HTERT RPE-1 (cell line): Measurements from ENCODE around the gene EDNRA.

ENCODE experiments used
- in situ Hi-C: fragments of 300-500 bp; cut with MboI; formaldehyde crosslinking; loops from 4 replicates; pipeline ENCODE4 v1.14.3; 2020; ENCODE audit warnings: low sequenced_read_pairs

The EDNRA gene

DNA sequence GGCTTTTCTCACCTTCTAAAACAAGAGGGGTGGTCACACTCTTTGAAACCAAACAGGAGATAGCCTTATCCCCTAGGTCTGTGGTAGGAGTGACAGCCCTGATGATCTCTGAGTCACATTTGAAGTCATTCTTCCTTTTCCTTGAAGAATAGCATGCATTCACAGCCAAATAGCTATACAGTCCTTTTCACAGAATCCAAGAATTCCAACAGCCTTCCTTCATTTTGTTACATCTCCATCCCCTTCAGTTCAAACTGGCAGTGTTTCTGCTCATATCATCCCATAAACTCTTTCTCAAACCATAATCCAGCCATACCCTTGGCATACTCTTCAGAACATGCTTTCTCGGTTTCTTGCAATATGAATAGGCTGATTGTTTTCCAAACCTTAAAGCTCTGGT lies 103.0 kb downstream of the EDNRA start:
- in situ Hi-C loops: no loop called here

DNA sequence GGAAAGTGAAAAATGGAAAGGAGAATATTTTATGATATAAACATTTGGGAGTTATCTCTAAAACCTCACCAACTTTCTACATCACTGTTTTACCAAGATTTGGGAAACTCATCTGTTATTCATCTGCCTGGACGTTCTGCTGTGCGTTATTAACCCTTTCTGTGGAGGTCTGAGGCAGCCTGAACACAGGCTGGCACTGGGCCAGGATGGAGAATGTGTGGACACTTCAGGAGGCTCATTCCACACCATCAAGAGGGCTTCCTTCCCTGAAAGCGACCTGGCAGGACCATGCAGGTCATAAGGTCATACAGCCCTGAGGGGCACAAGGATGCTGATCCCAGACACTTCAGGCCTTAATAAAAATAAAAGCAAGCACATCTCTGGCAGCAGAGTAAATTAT lies 105.1 kb downstream of the EDNRA start:
- in situ Hi-C loops: no loop called here

DNA sequence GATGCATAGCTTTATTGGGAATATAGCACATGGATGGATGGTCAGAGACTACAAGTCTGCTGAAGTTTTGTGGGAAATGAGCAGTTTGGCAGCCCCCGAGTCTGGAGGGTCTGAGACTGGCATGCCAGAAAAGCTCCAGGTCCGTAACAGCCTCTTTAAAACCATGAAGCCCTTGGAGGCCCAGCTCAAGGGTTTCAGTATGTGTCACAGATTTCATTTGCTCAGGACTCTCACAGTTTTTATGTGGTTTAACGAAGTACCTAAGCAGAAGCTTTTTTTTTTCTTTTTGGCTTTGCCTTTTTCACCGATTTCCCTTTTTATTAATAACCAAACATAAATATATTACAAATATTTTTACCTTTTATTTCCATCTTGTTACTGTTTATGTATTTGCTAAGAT lies 105.7 kb downstream of the EDNRA start:
- in situ Hi-C loops: no loop called here

DNA sequence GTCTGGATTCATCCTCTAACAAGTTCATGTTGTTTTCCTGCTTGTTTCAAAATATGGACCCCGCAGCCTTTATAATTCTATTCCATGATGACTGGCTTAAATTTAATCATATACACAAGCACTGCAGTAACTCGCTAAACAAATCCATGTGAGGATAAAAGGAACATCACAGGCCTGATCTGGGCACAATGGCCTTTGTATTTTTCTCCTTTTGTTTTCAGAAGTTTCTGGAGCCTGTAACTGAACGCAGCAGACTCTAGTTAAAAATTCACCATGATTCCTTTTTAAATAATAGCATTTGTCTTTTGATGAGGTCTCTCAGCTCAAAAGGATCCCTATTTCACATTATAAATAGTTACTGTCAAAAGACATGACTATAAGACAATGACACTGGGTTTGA lies 106.1 kb downstream of the EDNRA start:
- in situ Hi-C loops: no loop called here

DNA sequence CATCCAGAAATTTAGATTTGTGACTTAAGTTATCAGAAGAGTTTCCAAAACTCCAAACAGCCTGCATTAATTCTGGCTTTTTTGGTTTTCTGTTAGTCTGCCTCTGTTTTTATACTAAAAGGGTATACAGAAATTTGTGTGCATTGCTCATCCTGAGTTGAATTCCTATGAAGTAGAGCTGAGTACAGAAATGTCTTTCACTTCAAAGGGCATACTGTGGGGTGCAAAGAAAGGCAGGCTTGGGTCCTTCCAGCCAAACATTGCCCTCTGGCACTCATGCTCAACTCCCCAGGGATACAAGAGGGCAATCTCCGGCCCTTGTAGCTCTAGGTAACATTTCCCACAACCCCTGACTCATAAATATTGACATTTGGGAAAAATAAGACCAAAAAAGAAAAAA lies 108.7 kb downstream of the EDNRA start:
- in situ Hi-C loops: no loop called here

DNA sequence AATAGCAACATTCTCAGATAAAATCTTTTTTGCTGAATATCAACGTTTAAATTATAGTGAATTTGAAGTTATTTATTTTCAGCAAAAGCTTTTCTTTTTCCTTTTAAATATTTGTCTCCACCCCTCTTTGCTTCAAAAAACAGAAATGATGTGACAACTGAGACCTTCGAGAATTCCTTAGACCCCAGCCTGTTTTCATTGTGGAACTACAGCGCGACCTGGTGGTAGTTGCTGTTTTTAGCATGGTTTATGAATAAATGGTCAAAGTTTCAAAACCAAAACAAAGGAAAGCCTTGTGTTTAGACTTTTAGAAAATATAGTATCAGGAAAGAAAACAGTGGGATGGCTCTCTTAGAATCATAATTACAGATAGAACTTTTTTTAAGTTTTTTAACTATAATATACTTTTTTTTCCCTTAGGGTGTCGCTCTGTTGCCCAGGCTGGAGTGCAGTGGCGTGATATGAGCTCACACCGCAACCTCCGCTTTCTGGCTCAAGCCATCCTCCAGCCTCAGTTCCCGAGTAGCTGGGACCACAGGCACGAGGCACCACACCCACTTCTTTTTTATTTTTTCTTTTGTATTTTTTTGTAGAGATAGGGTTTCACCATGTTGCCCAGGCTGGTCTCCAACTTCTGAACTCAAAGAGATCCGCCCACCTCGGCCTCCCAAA lies 109.5 kb downstream of the EDNRA start:
- in situ Hi-C loops: no loop called here

DNA sequence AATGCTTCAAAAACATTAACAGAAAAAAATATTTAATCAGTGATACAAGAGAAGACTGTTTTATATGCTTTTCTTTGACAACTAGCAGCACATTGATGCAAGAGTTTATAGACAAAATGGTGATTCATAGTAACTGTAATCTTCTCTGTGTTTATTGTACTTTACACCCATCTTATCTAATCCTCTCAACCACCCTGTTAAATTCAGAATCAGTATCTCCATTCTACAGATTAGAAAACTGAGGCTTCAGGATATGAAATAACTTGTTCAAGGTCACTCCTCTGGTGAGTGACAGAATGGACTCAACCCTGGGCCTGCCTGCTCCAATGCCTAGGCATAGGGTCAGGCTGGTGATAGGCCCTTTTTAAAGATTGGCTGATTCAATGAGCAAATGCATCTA lies 110.2 kb downstream of the EDNRA start:
- in situ Hi-C loops: no loop called here

DNA sequence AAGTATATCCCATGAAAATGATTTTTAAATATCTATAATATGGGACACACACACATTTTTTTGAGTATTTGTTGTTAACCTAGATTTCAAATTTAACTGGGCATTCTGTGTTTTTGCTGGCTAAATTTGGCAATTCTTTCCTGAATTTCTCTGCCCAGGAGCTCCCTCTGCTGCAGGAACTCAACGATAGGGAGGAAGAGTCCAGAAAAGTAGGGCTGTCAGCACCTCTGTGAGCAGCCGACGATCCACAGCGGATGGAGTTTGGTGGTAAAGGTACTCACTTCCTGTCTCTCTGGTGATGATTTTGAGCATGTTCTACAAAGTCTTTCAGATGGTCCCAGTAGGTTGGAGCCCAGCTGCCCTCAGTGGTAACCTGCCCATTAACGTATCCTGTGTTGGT lies 113.2 kb downstream of the EDNRA start:
- in situ Hi-C loops: no loop called here
